Activated naive CD4-positive, alpha-beta T cell treated with anti-CD3 and anti-CD28 coated beads, Interleukin-2, amount 50 U/mL, for 24 hours (primary cell): ENCODE measurements around the gene SPATA13.
A peak's percentile ranks its signal among the peaks of the same experiment; 100 is the strongest.
"Not testable (repeated sequence)": the region's sequence is repeated elsewhere in the genome, so short reads cannot be mapped to it uniquely, and the experiment has no call there.

ENCODE experiments used
- H3K27ac Mint-ChIP-seq: one replicate; pipeline ENCODE4 v1.8.0; 2021; ENCODE audit warnings: mild to moderate bottlenecking, mixed read lengths
- H3K27me3 Mint-ChIP-seq: one replicate; pipeline ENCODE4 v1.8.0; 2021; ENCODE audit warnings: mixed read lengths
- H3K36me3 Mint-ChIP-seq: one replicate; pipeline ENCODE4 v1.8.0; 2021; ENCODE audit warnings: mixed read lengths
- H3K4me1 Mint-ChIP-seq: one replicate; pipeline ENCODE4 v1.8.0; 2021; ENCODE audit warnings: mixed read lengths
- H3K4me3 Mint-ChIP-seq: one replicate; pipeline ENCODE4 v1.8.0; 2021; ENCODE audit warnings: mild to moderate bottlenecking, mixed read lengths
- H3K9me3 Mint-ChIP-seq: one replicate; pipeline ENCODE4 v1.8.0; 2021; ENCODE audit warnings: mixed read lengths

Gene SPATA13

GRCh38 chr13:24299488-24300114, 139.1 kb downstream of the SPATA13 start:
- Mint-ChIP-seq H3K4me1 (no peaks in the 10 kb centered on the region), H3K27me3 (no peaks in the 10 kb centered on the region), H3K4me3 (no peak overlapping the region), H3K9me3 (no peaks in the 10 kb centered on the region), H3K27ac (no peak overlapping the region), H3K36me3 (peaks cover 26% of the 10 kb centered on the region)

DNA sequence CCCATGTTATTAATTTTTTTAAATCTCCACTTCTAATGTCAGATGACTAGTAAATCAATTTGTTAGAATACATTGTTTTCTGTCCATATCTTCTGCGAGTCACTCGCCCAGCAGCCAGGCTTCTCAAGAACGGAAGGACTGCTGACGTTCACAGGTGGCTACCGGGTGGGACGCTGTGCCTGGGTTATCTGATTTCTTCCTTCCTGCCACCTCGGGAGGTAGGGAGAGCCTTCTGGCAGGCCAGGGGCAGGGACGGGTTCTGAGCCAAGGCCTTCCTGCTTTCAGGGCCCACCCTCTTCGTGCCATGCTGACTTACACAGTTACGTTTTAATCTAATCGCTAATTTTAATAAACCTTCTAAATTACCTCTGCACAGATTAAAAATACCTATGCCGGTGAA, 140.9 kb downstream of the SPATA13 start:
- H3K36me3 Mint-ChIP-seq: peaks cover 18% of the 10 kb centered on the region
- H3K27me3 Mint-ChIP-seq: no peaks in the 10 kb centered on the region
- H3K27ac Mint-ChIP-seq: peak overlapping the region; percentile 73
- H3K4me1 Mint-ChIP-seq: no peaks in the 10 kb centered on the region
- H3K9me3 Mint-ChIP-seq: no peaks in the 10 kb centered on the region
- no peak overlapping the region for H3K4me3 Mint-ChIP-seq

DNA sequence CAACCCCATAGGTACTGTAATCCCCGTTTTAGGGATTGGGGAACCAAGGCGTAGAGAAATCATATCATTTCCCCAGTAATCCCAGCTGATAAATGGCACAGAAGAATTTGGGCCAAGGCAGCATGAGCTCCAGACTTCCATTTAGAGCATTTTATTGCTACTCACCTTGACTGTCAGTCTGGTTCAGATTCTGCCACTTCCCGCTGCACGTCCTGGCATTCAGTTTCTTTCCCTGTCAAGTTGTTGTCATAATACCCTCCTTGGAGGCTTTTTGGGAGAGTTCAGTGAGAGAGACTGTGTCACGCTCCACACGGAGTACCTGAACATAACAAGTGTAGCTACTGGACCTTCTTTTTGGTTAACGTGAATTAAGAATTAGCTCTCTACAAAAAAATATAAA, 141.4 kb downstream of the SPATA13 start:
- peaks cover 16% of the 10 kb centered on the region for H3K36me3 Mint-ChIP-seq
- H3K27ac Mint-ChIP-seq: peak overlapping the region; percentile 35
- no peak overlapping the region for H3K4me3 Mint-ChIP-seq

GRCh38 chr13:24304620-24305019, 144.1 kb downstream of the SPATA13 start:
- Mint-ChIP-seq H3K27ac (no peak overlapping the region), H3K4me1 (no peaks in the 10 kb centered on the region), H3K36me3 (peaks cover 13% of the 10 kb centered on the region), H3K9me3 (no peaks in the 10 kb centered on the region), H3K27me3 (no peaks in the 10 kb centered on the region), H3K4me3 (no peak overlapping the region)

More for the DNA sequence above, 141.4 kb downstream of the SPATA13 start:
- Mint-ChIP-seq H3K9me3 (no peaks in the 10 kb centered on the region), H3K4me1 (no peaks in the 10 kb centered on the region), H3K27me3 (no peaks in the 10 kb centered on the region)

DNA sequence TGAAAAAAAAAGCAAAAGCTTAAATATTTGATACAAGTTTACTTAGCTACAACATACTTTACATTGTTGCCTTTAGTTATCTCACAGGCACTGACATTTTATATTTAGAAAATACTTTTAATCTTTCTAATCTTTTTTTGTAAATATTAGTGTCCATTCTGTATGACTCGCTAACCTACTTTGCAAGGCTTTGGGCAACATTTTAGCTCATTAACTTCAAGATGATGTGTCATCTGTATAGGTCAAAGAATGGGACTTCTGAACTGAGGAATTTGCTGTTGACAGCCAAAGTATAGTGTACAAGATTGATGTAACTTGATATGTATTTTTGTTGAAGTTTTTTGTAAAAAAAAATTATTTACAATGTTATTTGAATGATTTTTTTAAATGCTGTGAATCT, 146.1 kb downstream of the SPATA13 start:
- Mint-ChIP-seq H3K4me3 (no peak overlapping the region), H3K9me3 (no peaks in the 10 kb centered on the region), H3K36me3 (peaks cover 8% of the 10 kb centered on the region), H3K27ac (no peak overlapping the region), H3K4me1 (no peaks in the 10 kb centered on the region), H3K27me3 (no peaks in the 10 kb centered on the region)

DNA sequence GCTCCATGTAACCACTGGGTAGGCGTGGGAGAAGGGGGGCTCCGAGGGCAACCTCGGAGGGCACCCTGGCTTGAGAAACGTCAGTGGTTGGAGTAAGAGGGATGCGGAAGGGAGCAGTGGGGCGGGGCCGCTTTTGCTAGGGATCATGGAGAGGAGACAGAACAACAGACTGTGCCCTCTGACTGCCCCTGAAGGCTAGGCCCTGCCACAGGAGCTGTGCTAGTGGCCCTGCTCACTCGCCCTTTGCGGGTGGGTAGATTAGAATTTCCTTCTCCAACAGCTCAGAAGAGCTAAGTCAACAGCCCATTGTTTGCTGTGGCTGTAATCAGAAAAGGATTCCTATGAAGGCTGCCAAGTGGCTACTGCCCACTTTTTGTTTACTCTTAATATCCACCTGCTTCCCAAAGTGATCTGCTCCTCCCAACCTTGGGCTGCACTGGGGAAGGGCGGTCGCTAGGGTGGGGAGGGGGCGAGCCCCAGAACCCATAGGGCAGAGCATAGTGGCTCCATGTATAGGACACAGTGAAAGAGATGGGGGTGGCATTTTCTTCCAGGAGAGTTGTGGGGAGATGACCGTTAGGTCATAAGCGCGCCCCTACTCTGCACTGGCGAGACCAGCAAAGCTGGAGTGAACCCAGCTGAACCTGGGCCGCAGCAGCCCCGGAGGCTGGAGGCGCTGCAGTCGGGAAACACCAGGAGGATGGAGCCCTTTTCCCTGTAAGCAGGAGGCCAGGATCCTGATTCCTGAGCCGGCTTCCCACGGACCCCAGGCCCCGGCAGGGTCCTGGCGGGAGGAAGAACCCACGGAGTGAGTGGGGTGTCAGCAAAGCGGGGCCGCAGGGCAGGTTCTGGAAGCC, 146.9 kb downstream of the SPATA13 start:
- Mint-ChIP-seq H3K9me3 (no peaks in the 10 kb centered on the region), H3K27me3 (no peaks in the 10 kb centered on the region), H3K4me1 (no peaks in the 10 kb centered on the region), H3K4me3 (no peak overlapping the region), H3K27ac (no peak overlapping the region), H3K36me3 (peaks cover 8% of the 10 kb centered on the region)

- H3K27ac Mint-ChIP-seq: no peak overlapping the region
- no peaks in the 10 kb centered on the region for H3K9me3 Mint-ChIP-seq
- H3K4me3 Mint-ChIP-seq: no peak overlapping the region
- no peaks in the 10 kb centered on the region for H3K27me3 Mint-ChIP-seq
- no peaks in the 10 kb centered on the region for H3K4me1 Mint-ChIP-seq
- peaks cover 7% of the 10 kb centered on the region for H3K36me3 Mint-ChIP-seq
Measured at GRCh38 chr13:24308068-24308445, 147.5 kb downstream of the SPATA13 start.

GRCh38 chr13:24308488-24309020, 148.0 kb downstream of the SPATA13 start:
- H3K4me1 Mint-ChIP-seq: no peaks in the 10 kb centered on the region

DNA sequence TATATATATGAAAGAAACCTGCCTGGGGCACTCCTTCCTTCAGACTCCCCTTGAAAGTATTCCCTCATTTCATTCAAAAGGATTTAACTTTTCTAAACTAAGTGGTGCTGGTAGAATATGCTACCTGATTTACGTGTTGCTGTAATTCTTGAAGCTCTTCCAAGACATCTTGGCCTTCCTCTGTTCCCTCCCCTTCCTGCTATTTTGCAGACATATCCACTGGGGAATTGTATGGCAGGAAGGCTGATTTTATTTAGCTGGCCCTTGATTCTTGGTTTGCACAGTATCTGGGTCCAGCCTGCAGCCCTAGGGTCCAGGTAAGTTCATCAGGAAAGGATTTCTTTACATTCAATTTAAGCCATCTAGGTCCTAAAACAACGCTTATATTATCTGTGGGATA, 148.8 kb downstream of the SPATA13 start, which contains the start of gene C1QTNF9:
Gene C1QTNF9, plus strand, starts transcription at position 281 of the 400 bp plus-strand sequence. CDS start 6,424 bp downstream, outside the sequence.
- not testable (repeated sequence) for H3K27ac Mint-ChIP-seq, H3K4me1 Mint-ChIP-seq, H3K27me3 Mint-ChIP-seq, H3K36me3 Mint-ChIP-seq, H3K4me3 Mint-ChIP-seq, H3K9me3 Mint-ChIP-seq

More at GRCh38 chr13:24308488-24309020, 148.0 kb downstream of the SPATA13 start:
- no peaks in the 10 kb centered on the region for H3K27me3 Mint-ChIP-seq
- no peaks in the 10 kb centered on the region for H3K9me3 Mint-ChIP-seq
- H3K27ac Mint-ChIP-seq: no peak overlapping the region
- no peak overlapping the region for H3K4me3 Mint-ChIP-seq
- peaks cover 5% of the 10 kb centered on the region for H3K36me3 Mint-ChIP-seq

GRCh38 chr13:24313439-24313838, 152.9 kb downstream of the SPATA13 start:
- Mint-ChIP-seq H3K36me3 (no peaks in the 10 kb centered on the region), H3K27ac (no peak overlapping the region), H3K4me3 (no peak overlapping the region), H3K4me1 (no peaks in the 10 kb centered on the region), H3K9me3 (no peaks in the 10 kb centered on the region), H3K27me3 (no peaks in the 10 kb centered on the region)

DNA sequence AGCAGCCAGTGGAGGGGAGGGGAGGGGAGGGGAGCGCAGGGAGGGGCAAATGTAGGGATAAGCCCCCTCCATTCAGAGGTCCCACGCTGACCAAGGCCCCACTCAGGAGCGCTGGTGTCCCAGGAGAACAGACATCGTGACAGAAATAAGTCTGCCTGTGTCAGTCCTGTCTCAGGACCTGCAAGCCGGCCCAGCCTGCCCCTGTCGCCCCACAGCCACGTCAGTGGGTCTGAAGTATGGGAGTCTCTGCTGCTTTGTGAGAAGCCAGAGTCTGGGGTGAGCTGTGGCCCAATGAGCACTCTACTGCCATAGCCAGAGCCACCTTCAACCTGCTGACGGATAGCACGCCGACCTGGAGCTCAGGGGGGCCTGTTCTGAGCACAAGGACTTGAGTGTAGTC, 157.3 kb downstream of the SPATA13 start:
- not testable (repeated sequence) for H3K4me1 Mint-ChIP-seq, H3K4me3 Mint-ChIP-seq, H3K36me3 Mint-ChIP-seq, H3K27me3 Mint-ChIP-seq, H3K9me3 Mint-ChIP-seq, H3K27ac Mint-ChIP-seq

- not testable (repeated sequence) for H3K27ac Mint-ChIP-seq, H3K4me3 Mint-ChIP-seq, H3K4me1 Mint-ChIP-seq, H3K27me3 Mint-ChIP-seq, H3K36me3 Mint-ChIP-seq, H3K9me3 Mint-ChIP-seq
Measured at GRCh38 chr13:24318878-24319277, 158.4 kb downstream of the SPATA13 start.

DNA sequence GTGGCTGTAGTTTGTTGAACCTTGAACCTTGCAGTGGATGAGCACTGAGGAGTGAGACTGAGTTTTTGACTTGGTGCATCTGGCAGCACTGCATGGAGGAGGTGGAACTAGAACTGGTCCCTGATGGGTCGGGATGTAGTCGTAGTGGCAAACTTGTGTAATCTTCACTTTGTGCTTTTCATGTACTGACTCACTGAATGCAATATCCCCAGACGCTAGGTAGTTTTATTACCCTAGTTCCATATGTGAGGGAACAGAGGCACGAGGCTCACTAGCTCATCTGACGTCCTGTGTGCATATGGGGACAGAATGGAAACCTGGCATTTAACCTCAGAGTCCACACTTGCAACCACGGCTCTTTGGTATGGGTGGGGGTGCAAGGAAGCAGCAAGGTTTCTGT, 159.1 kb downstream of the SPATA13 start:
- not testable (repeated sequence) for H3K36me3 Mint-ChIP-seq, H3K4me1 Mint-ChIP-seq, H3K27me3 Mint-ChIP-seq, H3K27ac Mint-ChIP-seq, H3K4me3 Mint-ChIP-seq, H3K9me3 Mint-ChIP-seq

DNA sequence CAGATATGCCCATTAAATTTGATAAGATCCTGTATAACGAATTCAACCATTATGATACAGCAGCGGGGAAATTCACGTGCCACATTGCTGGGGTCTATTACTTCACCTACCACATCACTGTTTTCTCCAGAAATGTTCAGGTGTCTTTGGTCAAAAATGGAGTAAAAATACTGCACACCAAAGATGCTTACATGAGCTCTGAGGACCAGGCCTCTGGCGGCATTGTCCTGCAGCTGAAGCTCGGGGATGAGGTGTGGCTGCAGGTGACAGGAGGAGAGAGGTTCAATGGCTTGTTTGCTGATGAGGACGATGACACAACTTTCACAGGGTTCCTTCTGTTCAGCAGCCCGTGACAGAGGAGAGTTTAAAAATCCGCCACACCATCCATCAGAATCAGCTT, 160.9 kb downstream of the SPATA13 start:
- H3K4me3 Mint-ChIP-seq, H3K4me1 Mint-ChIP-seq, H3K36me3 Mint-ChIP-seq, H3K9me3 Mint-ChIP-seq, H3K27ac Mint-ChIP-seq: not testable (repeated sequence)
- H3K27me3 Mint-ChIP-seq: peaks cover 13% of the 10 kb centered on the region

GRCh38 chr13:24322470-24322869, 161.9 kb downstream of the SPATA13 start:
- not testable (repeated sequence) for H3K9me3 Mint-ChIP-seq, H3K4me1 Mint-ChIP-seq, H3K27ac Mint-ChIP-seq, H3K4me3 Mint-ChIP-seq, H3K36me3 Mint-ChIP-seq
- H3K27me3 Mint-ChIP-seq: peaks cover 16% of the 10 kb centered on the region

GRCh38 chr13:24323036-24323738, 162.7 kb downstream of the SPATA13 start:
- Mint-ChIP-seq H3K27ac (no peak overlapping the region), H3K4me3 (no peak overlapping the region), H3K9me3 (no peaks in the 10 kb centered on the region), H3K36me3 (no peaks in the 10 kb centered on the region), H3K27me3 (peaks cover 16% of the 10 kb centered on the region), H3K4me1 (no peaks in the 10 kb centered on the region)
